ENCODE measurements around the gene THSD4. TPM values are rescaled to one million over a fixed set of nuclear protein-coding genes. Genes with fewer than 3 reads are reported as not detected.

THSD4 gene
- total and polyA plus RNA-seq, 2 of the 4 experiments (the other 2 are of a cell fraction), result 25.5 to 31.1 TPM

DNA sequence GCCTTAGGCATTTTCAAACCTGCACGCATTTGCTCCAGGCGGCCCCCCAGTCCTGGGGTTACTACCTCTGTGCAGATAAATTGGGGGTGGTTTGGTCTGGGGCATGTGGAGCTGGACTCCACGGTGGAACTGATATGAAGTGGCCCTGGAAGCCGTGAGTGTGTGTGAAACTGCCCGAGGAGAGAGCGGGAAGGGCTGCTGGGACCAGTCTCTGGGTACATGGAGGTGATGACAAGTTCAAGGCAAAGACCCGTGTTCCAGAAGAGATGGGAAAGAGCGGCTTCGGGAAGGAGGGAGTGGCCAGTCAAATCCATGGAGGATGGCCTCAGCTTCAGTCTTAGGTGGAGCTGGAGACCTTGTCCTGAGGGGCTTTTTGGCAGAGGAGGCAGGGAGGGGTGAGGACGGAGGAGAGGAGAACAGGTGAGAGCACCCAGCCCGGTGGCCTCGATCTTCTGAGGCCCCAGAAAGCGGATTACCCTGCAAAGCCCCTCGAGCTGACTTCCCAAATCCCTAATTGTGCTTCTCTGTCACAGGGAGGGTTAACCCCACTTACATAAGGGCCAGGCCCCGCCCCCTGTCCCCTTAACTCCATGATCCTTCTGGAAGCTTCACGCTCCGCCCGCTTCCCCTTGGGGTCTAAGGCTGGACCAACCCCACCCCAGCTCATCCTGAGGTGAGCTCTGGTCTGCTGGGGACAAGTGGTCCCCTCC lies 693.2 kb downstream of the THSD4 start (continued):
- no peak for TF ChIP-seq RAD21 (IDR thresholded peaks at IDR 0.05; ENCODE audit: low read length)

DNA sequence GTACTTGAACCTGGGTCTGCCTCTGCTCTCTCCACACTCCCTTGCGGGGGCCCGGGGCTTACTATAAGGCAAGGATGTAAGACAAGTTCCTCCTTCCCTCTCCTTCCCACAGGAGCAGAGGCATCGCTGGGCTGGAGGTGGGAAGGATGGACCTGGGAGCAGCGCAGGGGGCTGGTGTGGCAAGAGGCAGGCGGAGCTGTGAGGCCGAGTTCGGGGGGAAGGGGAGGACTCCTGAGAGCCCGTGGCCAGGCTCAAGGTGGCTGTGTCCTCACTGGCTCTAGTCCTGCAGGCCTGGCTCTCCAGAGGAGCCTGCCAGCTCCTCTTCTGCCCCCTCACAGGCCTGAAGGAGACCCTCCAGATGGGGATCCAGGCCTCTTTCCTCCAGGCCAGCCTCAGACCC lies 694.1 kb downstream of the THSD4 start:
- H3K9me3 ChIP-seq (ENCODE audit: control insufficient read depth, insufficient read depth, low read length), result no peaks in the 10 kb centered on the region
- H2BK120ac ChIP-seq (ENCODE audit: low read depth, low read length), result no peak overlapping the region
- H2AK5ac ChIP-seq (ENCODE audit: low read depth, low read length), result no peak overlapping the region
- dilution Hi-C loops (cut with HindIII; ENCODE audit: low sequenced_read_pairs, unreplicated experiment) (no loop called here), intact Hi-C loops (cut with micrococcal nuclease) (loop anchor here (10.0 kb wide), 1 partner anchor 915 kb away; the partner anchor contains the start of genes LRRC49 and THAP10), in situ Hi-C loops (cut with MboI; ENCODE audit: low sequenced_read_pairs) (loop anchor here (5.0 to 10.0 kb wide), 3 partner anchors 362 to 835 kb away; no protein-coding TSS in a partner anchor)
- H4K20me1 ChIP-seq (ENCODE audit: insufficient read depth, low read length), result no peaks in the 10 kb centered on the region
- WGBS, 2 experiments (ENCODE audit: extremely low coverage in 2 of 2, insufficient read length in 1 of 2), result no CpG with 5 or more reads among the region's 8 CpGs
- ChIA-PET POLR2A (ENCODE audit: unreplicated experiment) (no interaction called here), CTCF (no interaction called here)
- H3K27me3 ChIP-seq (ENCODE audit: control insufficient read depth, insufficient read depth, low read length), result no peaks in the 10 kb centered on the region
- no peaks in the 10 kb centered on the region for H3K79me1 ChIP-seq (ENCODE audit: low read depth in 1 of 2, low read length in 2 of 2)
- no peak overlapping the region for H2AK9ac ChIP-seq (replicated peaks; ENCODE audit: low read depth, low read length, poor library complexity)
- no peak overlapping the region for H3K4me3 ChIP-seq (ENCODE audit: insufficient read depth, low read depth, low read length)
- TF ChIP-seq MAFK (IDR thresholded peaks at IDR 0.05; ENCODE audit: low read depth, low read length) (no peak), CEBPB (IDR thresholded peaks at IDR 0.05; ENCODE audit: low read depth, low read length) (no peak), MXI1 (IDR thresholded peaks at IDR 0.05; ENCODE audit: borderline replicate concordance, low read depth, low read length) (no peak), BHLHE40 (IDR thresholded peaks at IDR 0.05; ENCODE audit: low read depth, low read length) (no peak), SMC3 (IDR thresholded peaks at IDR 0.05; ENCODE audit: low read depth, low read length) (no peak), RFX5 (IDR thresholded peaks at IDR 0.05; ENCODE audit: low read depth, low read length) (no peak), FOS (IDR thresholded peaks at IDR 0.05; ENCODE audit: low read depth, low read length) (no peak), RAD21 (IDR thresholded peaks at IDR 0.05; ENCODE audit: low read length) (no peak), NFE2L2 (IDR thresholded peaks at IDR 0.05; ENCODE audit: low read depth, low read length) (no peak), MAZ (IDR thresholded peaks at IDR 0.05; ENCODE audit: borderline replicate concordance, low read depth, low read length) (no peak)
- TF ChIP-seq, protein P1, sequence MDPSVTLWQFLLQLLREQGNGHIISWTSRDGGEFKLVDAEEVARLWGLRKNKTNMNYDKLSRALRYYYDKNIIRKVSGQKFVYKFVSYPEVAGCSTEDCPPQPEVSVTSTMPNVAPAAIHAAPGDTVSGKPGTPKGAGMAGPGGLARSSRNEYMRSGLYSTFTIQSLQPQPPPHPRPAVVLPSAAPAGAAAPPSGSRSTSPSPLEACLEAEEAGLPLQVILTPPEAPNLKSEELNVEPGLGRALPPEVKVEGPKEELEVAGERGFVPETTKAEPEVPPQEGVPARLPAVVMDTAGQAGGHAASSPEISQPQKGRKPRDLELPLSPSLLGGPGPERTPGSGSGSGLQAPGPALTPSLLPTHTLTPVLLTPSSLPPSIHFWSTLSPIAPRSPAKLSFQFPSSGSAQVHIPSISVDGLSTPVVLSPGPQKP (IDR thresholded peaks at IDR 0.05; ENCODE audit: borderline replicate concordance, low read depth, low read length), result no peak
- TF ChIP-seq, protein P2, sequence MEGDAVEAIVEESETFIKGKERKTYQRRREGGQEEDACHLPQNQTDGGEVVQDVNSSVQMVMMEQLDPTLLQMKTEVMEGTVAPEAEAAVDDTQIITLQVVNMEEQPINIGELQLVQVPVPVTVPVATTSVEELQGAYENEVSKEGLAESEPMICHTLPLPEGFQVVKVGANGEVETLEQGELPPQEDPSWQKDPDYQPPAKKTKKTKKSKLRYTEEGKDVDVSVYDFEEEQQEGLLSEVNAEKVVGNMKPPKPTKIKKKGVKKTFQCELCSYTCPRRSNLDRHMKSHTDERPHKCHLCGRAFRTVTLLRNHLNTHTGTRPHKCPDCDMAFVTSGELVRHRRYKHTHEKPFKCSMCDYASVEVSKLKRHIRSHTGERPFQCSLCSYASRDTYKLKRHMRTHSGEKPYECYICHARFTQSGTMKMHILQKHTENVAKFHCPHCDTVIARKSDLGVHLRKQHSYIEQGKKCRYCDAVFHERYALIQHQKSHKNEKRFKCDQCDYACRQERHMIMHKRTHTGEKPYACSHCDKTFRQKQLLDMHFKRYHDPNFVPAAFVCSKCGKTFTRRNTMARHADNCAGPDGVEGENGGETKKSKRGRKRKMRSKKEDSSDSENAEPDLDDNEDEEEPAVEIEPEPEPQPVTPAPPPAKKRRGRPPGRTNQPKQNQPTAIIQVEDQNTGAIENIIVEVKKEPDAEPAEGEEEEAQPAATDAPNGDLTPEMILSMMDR (conservative IDR thresholded peaks at IDR 0.05; ENCODE audit: low read depth, low read length), result no peak
- H4K5ac ChIP-seq (ENCODE audit: low read depth, low read length), result no peak overlapping the region
- H3K56ac ChIP-seq (ENCODE audit: extremely low read depth, insufficient read depth, low read length), result no peak overlapping the region
- H3K23ac ChIP-seq (ENCODE audit: low read depth, low read length), result no peak overlapping the region
- no peak overlapping the region for H3K4me2 ChIP-seq (ENCODE audit: low read depth, low read length)
- H3K18ac ChIP-seq (ENCODE audit: low read depth, low read length), result no peak overlapping the region
- no peak overlapping the region for H2AFZ ChIP-seq (replicated peaks; ENCODE audit: low read length, poor library complexity)
- no peak overlapping the region for H2BK5ac ChIP-seq (ENCODE audit: low read depth, low read length, poor library complexity, severe bottlenecking)
- H4K91ac ChIP-seq (ENCODE audit: insufficient read depth, low read depth, low read length), result no peak overlapping the region
- H3K4ac ChIP-seq (ENCODE audit: low read depth, low read length), result no peak overlapping the region
- H3K9ac ChIP-seq (ENCODE audit: low read depth, low read length), result no peak overlapping the region
- H4K8ac ChIP-seq (ENCODE audit: low read depth in 2 of 2, low read length in 2 of 2), result no peak overlapping the region
- no peak overlapping the region for H2BK20ac ChIP-seq (ENCODE audit: low read depth, low read length)
- ATAC-seq (ENCODE audit: low read depth), result no peak
- DNase-seq, result no peak
- no TSS peak for BruUV-seq (replicated peaks)
- no peak overlapping the region for H2BK15ac ChIP-seq (ENCODE audit: low read depth, low read length)
- H3K36me3 ChIP-seq (ENCODE audit: control insufficient read depth, insufficient read depth, low read length), result no peaks in the 10 kb centered on the region
- peaks cover 5% of the 10 kb centered on the region; the same call in 1 of the 2 replicates for H3K9me1 ChIP-seq (ENCODE audit: insufficient read depth, low read length)
- H3K4me1 ChIP-seq (ENCODE audit: control insufficient read depth, insufficient read depth, low read length), result peaks cover 15% of the 10 kb centered on the region
- no peak overlapping the region for H3K27ac ChIP-seq (ENCODE audit: insufficient read depth, low read length)
- H3K14ac ChIP-seq (replicated peaks; ENCODE audit: low read depth, low read length), result no peak overlapping the region; the same call in 1 of the 2 replicates

Data from IMR-90 (cell line).